Erythroblast (primary cell): Measurements from ENCODE around the gene VAV1.

Source experiments
- GATA1 ChIP-seq: IDR thresholded peaks from 2 replicates; pipeline ENCODE4 v1.6.1; 2011; ENCODE audit warnings: low read depth, mild to moderate bottlenecking, control low read depth, low read length, moderate library complexity
- POLR2A ChIP-seq: IDR thresholded peaks from 2 replicates; pipeline ENCODE4 v1.6.1; 2011; ENCODE audit warnings: mild to moderate bottlenecking, low read length

- no peak for TF ChIP-seq POLR2A
- TF ChIP-seq GATA1, result no peak
These were observed 91.9 kb downstream of the VAV1 start for GRCh38 chr19:6864325-6864940.
